ENCODE data around the gene NUBP2.

GRCh38 chr16:1745900-1746692 lies 36.7 kb upstream of the NUBP2 start:
- TF ChIP-seq, protein P1, sequence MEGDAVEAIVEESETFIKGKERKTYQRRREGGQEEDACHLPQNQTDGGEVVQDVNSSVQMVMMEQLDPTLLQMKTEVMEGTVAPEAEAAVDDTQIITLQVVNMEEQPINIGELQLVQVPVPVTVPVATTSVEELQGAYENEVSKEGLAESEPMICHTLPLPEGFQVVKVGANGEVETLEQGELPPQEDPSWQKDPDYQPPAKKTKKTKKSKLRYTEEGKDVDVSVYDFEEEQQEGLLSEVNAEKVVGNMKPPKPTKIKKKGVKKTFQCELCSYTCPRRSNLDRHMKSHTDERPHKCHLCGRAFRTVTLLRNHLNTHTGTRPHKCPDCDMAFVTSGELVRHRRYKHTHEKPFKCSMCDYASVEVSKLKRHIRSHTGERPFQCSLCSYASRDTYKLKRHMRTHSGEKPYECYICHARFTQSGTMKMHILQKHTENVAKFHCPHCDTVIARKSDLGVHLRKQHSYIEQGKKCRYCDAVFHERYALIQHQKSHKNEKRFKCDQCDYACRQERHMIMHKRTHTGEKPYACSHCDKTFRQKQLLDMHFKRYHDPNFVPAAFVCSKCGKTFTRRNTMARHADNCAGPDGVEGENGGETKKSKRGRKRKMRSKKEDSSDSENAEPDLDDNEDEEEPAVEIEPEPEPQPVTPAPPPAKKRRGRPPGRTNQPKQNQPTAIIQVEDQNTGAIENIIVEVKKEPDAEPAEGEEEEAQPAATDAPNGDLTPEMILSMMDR (conservative IDR thresholded peaks at IDR 0.05 in 1 of 2, IDR thresholded peaks at IDR 0.05 in 1 of 2; ENCODE audit: low read depth in 1 of 2, low read length in 2 of 2): no peak
- no peak for TF ChIP-seq EZH2 (IDR thresholded peaks at IDR 0.05; ENCODE audit: low read length, missing control alignments)

Measured in fibroblast of lung (primary cell).